H1 (cell line): Measurements from ENCODE around the gene STAT4.

ENCODE experiments used
- CTCF ChIP-seq, 3 experiments: IDR thresholded peaks; 1 replicate in 2 of 3; 2 replicates in 1 of 3; pipeline versions ENCODE4 v1.5.1 to v1.6.1; 2011; ENCODE audit warnings: low read length in 3 of 3, mild to moderate bottlenecking in 3 of 3, inconsistent platforms in 2 of 3, low read depth in 1 of 3, moderate library complexity in 1 of 3; ENCODE audit not compliant: insufficient read depth in 1 of 3; ENCODE audit errors: control extremely low read depth in 1 of 3
- JUND ChIP-seq: IDR thresholded peaks from 2 replicates; pipeline ENCODE4 v1.6.1; 2011; ENCODE audit warnings: mild to moderate bottlenecking, improper control_type of control experiment, low read length
- POLR2A ChIP-seq, 2 experiments: IDR thresholded peaks; 1 replicate in 1 of 2; 2 replicates in 1 of 2; pipeline ENCODE4 v1.6.1; 2011; ENCODE audit warnings: low read depth in 2 of 2, low read length in 2 of 2, mild to moderate bottlenecking in 2 of 2; ENCODE audit errors: control extremely low read depth in 1 of 2

- TF ChIP-seq JUND, result no peak
- no peak for TF ChIP-seq CTCF (IDR thresholded peaks at IDR 0.05; ENCODE audit: control extremely low read depth in 1 of 3, insufficient read depth in 1 of 3, low read depth in 1 of 3, low read length in 3 of 3)
- no peak for TF ChIP-seq POLR2A (IDR thresholded peaks at IDR 0.05; ENCODE audit: control extremely low read depth in 1 of 2, low read depth in 2 of 2, low read length in 2 of 2)
Observed at GRCh38 chr2:191184457-191184856, 33.7 kb upstream of the STAT4 start.
